ENCODE data around the gene MRPL12. TPM values are rescaled to one million over a fixed set of nuclear protein-coding genes. Genes with fewer than 3 reads are reported as not detected.

Gene MRPL12
- total and polyA plus RNA-seq, 4 donors, result 9.1 to 121 (median 59.3) TPM

GRCh38 chr17:81740395-81740961 lies 37.3 kb downstream of the MRPL12 start:
- H3K27me3 ChIP-seq (ENCODE audit: control insufficient read depth in 4 of 4, insufficient read depth in 4 of 4, low read length in 3 of 4), result no peaks in the 10 kb centered on the region
- H3K36me3 ChIP-seq (ENCODE audit: control insufficient read depth in 4 of 4, insufficient read depth in 3 of 4, low read depth in 1 of 4, low read length in 3 of 4), result no peaks in the 10 kb centered on the region
- H3K9ac ChIP-seq (ENCODE audit: low read depth in 1 of 2, low read length in 2 of 2), result no peak overlapping the region
- no peak for TF ChIP-seq RXRA (IDR thresholded peaks at IDR 0.05)
- TF ChIP-seq NR2F2 (IDR thresholded peaks at IDR 0.05), result peak; percentile 61
- 59% methylated on average over 28 of the region's 28 CpGs for WGBS
- no peak for DNase-seq (ENCODE audit: low spot score)
- H3K9me3 ChIP-seq (ENCODE audit: control insufficient read depth in 4 of 4, low read length in 3 of 4), result no peaks in the 10 kb centered on the region
- H3K4me1 ChIP-seq (ENCODE audit: control insufficient read depth in 4 of 4, insufficient read depth in 4 of 4, low read length in 3 of 4), result peaks cover 0 to 11% (median 9%) of the 10 kb centered on the region in 4 donors
- no peak overlapping the region for H3K4me3 ChIP-seq (ENCODE audit: low read depth in 1 of 3, low read length in 3 of 3)
- no peak overlapping the region for H3K27ac ChIP-seq (ENCODE audit: low read depth in 1 of 2, low read length in 2 of 2)

GRCh38 chr17:81741049-81741593 lies 38.0 kb downstream of the MRPL12 start:
- H3K27me3 ChIP-seq (ENCODE audit: control insufficient read depth in 4 of 4, insufficient read depth in 4 of 4, low read length in 3 of 4), result no peaks in the 10 kb centered on the region
- peaks cover 0 to 5% (median 3%) of the 10 kb centered on the region in 4 donors for H3K4me1 ChIP-seq (ENCODE audit: control insufficient read depth in 4 of 4, insufficient read depth in 4 of 4, low read length in 3 of 4)
- no peak for DNase-seq (ENCODE audit: low spot score)
- WGBS, result 48% methylated on average over 22 of the region's 22 CpGs
- no peak overlapping the region for H3K4me3 ChIP-seq (ENCODE audit: low read depth in 1 of 3, low read length in 3 of 3)
- H3K9ac ChIP-seq (ENCODE audit: low read depth in 1 of 2, low read length in 2 of 2), result no peak overlapping the region
- H3K36me3 ChIP-seq (ENCODE audit: control insufficient read depth in 4 of 4, insufficient read depth in 3 of 4, low read depth in 1 of 4, low read length in 3 of 4), result no peaks in the 10 kb centered on the region
- H3K9me3 ChIP-seq (ENCODE audit: control insufficient read depth in 4 of 4, low read length in 3 of 4), result no peaks in the 10 kb centered on the region
- no peak for TF ChIP-seq NR2F2 (IDR thresholded peaks at IDR 0.05)
- TF ChIP-seq ATF3 (IDR thresholded peaks at IDR 0.05), result no peak
- TF ChIP-seq YY1 (IDR thresholded peaks at IDR 0.05), result no peak
- no peak for TF ChIP-seq FOXA2 (IDR thresholded peaks at IDR 0.05)
- no peak for TF ChIP-seq JUND (IDR thresholded peaks at IDR 0.05)
- TF ChIP-seq EGR1 (IDR thresholded peaks at IDR 0.05; ENCODE audit: low read depth in 2 of 2), result no peak
- TF ChIP-seq SP1 (IDR thresholded peaks at IDR 0.05), result no peak
- TF ChIP-seq, protein P1, sequence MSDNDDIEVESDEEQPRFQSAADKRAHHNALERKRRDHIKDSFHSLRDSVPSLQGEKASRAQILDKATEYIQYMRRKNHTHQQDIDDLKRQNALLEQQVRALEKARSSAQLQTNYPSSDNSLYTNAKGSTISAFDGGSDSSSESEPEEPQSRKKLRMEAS (IDR thresholded peaks at IDR 0.05), result no peak
- no peak overlapping the region for H3K27ac ChIP-seq (ENCODE audit: low read depth in 1 of 2, low read length in 2 of 2)

DNA sequence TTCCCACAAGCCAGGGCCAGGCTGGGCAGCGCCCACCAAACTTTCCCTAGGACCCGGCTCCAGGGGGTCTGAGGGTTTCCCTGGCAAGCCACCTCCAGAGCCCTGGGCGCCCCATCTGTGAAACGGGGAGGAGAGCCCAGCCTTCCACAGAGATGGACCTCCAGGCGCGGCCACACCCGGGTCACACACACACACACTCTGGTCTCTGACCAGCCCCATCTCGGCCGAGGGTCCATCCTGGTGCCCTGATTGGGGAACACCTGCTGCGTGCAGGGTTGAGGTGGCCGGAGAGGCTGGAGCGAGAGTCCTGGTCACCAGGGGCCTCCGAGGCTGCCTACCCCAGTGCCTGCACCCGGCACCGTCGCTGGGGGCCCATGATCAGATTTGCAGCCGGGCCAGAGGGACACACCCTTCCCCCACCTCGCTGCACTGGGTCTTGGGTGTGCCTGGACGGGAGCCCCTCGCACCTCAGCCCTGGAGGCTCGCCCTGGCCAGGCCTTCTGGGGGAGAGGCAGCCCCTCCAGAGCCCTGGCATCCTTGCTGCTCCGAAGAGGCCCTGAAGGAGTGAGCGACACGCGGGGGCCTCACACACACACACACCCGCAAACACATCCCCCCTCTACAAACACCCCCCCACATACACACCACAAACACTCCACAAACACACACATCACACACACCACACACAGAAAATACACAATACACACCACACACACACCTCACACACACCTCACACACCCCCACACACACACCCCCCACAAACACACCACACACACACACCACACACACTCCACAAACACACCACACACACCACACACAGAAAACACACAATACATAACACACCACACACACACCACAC lies 38.7 kb downstream of the MRPL12 start:
- Histone ChIP-seq H3K4me3 (ENCODE audit: low read depth in 1 of 3, low read length in 3 of 3) (no peak overlapping the region), H3K27ac (ENCODE audit: low read depth in 1 of 2, low read length in 2 of 2) (no peak overlapping the region), H3K27me3 (ENCODE audit: control insufficient read depth in 4 of 4, insufficient read depth in 4 of 4, low read length in 3 of 4) (no peaks in the 10 kb centered on the region), H3K36me3 (ENCODE audit: control insufficient read depth in 4 of 4, insufficient read depth in 3 of 4, low read depth in 1 of 4, low read length in 3 of 4) (no peaks in the 10 kb centered on the region), H3K4me1 (ENCODE audit: control insufficient read depth in 4 of 4, insufficient read depth in 4 of 4, low read length in 3 of 4) (peaks cover 0 to 2% (median 0%) of the 10 kb centered on the region in 4 donors), H3K9ac (ENCODE audit: low read depth in 1 of 2, low read length in 2 of 2) (no peak overlapping the region), H3K9me3 (ENCODE audit: control insufficient read depth in 4 of 4, low read length in 3 of 4) (no peaks in the 10 kb centered on the region)
- TF ChIP-seq ZBTB33 (IDR thresholded peaks at IDR 0.05), result no peak
- TF ChIP-seq NR2F2 (IDR thresholded peaks at IDR 0.05), result no peak
- no peak for TF ChIP-seq FOXA1 (IDR thresholded peaks at IDR 0.05)
- WGBS, result 73% methylated on average over 26 of the region's 26 CpGs
- no peak for DNase-seq (ENCODE audit: low spot score)

Small RNAs within 50 kb of the gene (small RNA-seq; reads per million reads assigned to genes)
- not detected for gene MIR6786

Other genes starting within 250 kb of the MRPL12 start
- gene ACTG1, start 190.6 kb upstream of the MRPL12 start, total RNA-seq, result 1,000 to 10,000 TPM; 1,434 to 1,699 TPM
- 1,000 to 10,000 TPM in 1 of 2 donors, 100 to 1,000 TPM in 1; 347 to 1,129 TPM for gene ACTG1, start 190.6 kb upstream of the MRPL12 start, polyA plus RNA-seq
- gene FSCN2, start 175.0 kb upstream of the MRPL12 start, total RNA-seq, result under 1 TPM; 0.09 to 0.42 TPM
- gene FSCN2, start 175.0 kb upstream of the MRPL12 start, polyA plus RNA-seq, result not detected
- gene FAAP100, start 151.0 kb upstream of the MRPL12 start, total RNA-seq, result 10 to 100 TPM in 1 of 2 donors, 1 to 10 TPM in 1; 8.7 to 10.6 TPM
- gene FAAP100, start 151.0 kb upstream of the MRPL12 start, polyA plus RNA-seq, result 10 to 100 TPM in 1 of 2 donors, 1 to 10 TPM in 1; 8.1 to 14.7 TPM
- 10 to 100 TPM; 65.6 to 67.4 TPM for gene NPLOC4, start 66.3 kb upstream of the MRPL12 start, total RNA-seq
- gene NPLOC4, start 66.3 kb upstream of the MRPL12 start, polyA plus RNA-seq, result 10 to 100 TPM; 23.5 to 35.7 TPM
- gene TSPAN10, start 66.2 kb upstream of the MRPL12 start, total RNA-seq, result under 1 TPM; 0.17 to 0.84 TPM
- under 1 TPM; 0.22 to 0.36 TPM for gene TSPAN10, start 66.2 kb upstream of the MRPL12 start, polyA plus RNA-seq
- gene PDE6G, start 46.8 kb upstream of the MRPL12 start, total RNA-seq, result 1 to 10 TPM in 1 of 2 donors, under 1 TPM in 1; 0.25 to 1.2 TPM
- 1 to 10 TPM; 1.3 to 1.9 TPM for gene PDE6G, start 46.8 kb upstream of the MRPL12 start, polyA plus RNA-seq
- 10 to 100 TPM; 11.2 to 15.2 TPM for gene OXLD1, start 36.8 kb upstream of the MRPL12 start, total RNA-seq
- 10 to 100 TPM; 22.8 to 26.4 TPM for gene OXLD1, start 36.8 kb upstream of the MRPL12 start, polyA plus RNA-seq
- gene CCDC137, start 36.6 kb upstream of the MRPL12 start, total RNA-seq, result 1 to 10 TPM; 4.3 to 4.8 TPM
- gene CCDC137, start 36.6 kb upstream of the MRPL12 start, polyA plus RNA-seq, result 1 to 10 TPM; 5.7 to 6.9 TPM
- gene ARL16, start 19.6 kb upstream of the MRPL12 start, total RNA-seq, result 10 to 100 TPM in 1 of 2 donors, 1 to 10 TPM in 1; 9.8 to 12.9 TPM
- 10 to 100 TPM in 1 of 2 donors, 1 to 10 TPM in 1; 7.9 to 24.3 TPM for gene ARL16, start 19.6 kb upstream of the MRPL12 start, polyA plus RNA-seq
- gene HGS, start 19.4 kb upstream of the MRPL12 start, total RNA-seq, result 10 to 100 TPM; 27.6 to 31.6 TPM
- 10 to 100 TPM; 21.8 to 28.7 TPM for gene HGS, start 19.4 kb upstream of the MRPL12 start, polyA plus RNA-seq
- 10 to 100 TPM; 19.8 to 54.6 TPM for gene SLC25A10, start 8.9 kb downstream of the MRPL12 start, total RNA-seq
- 10 to 100 TPM; 36.7 to 51.2 TPM for gene SLC25A10, start 8.9 kb downstream of the MRPL12 start, polyA plus RNA-seq
- 10 to 100 TPM; 20.7 to 72.0 TPM for gene GCGR, start 100.8 kb downstream of the MRPL12 start, total RNA-seq
- 10 to 100 TPM; 42.0 to 55.8 TPM for gene GCGR, start 100.8 kb downstream of the MRPL12 start, polyA plus RNA-seq
- gene MCRIP1, start 129.9 kb downstream of the MRPL12 start, total RNA-seq, result 10 to 100 TPM; 16.6 to 42.0 TPM
- 10 to 100 TPM; 24.2 to 28.2 TPM for gene MCRIP1, start 129.9 kb downstream of the MRPL12 start, polyA plus RNA-seq
- gene PPP1R27, start 131.7 kb downstream of the MRPL12 start, total RNA-seq, result not detected
- gene PPP1R27, start 131.7 kb downstream of the MRPL12 start, polyA plus RNA-seq, result under 1 TPM; 0.31 to 0.35 TPM
- 1,000 to 10,000 TPM; 1,086 to 3,361 TPM for gene P4HB, start 157.2 kb downstream of the MRPL12 start, total RNA-seq
- gene P4HB, start 157.2 kb downstream of the MRPL12 start, polyA plus RNA-seq, result 1,000 to 10,000 TPM in 1 of 2 donors, 100 to 1,000 TPM in 1; 1,000 to 2,066 TPM
- 10 to 100 TPM; 35.5 to 47.3 TPM for gene ARHGDIA, start 168.0 kb downstream of the MRPL12 start, total RNA-seq
- gene ARHGDIA, start 168.0 kb downstream of the MRPL12 start, polyA plus RNA-seq, result 100 to 1,000 TPM; 103 to 142 TPM
- gene ALYREF, start 188.2 kb downstream of the MRPL12 start, total RNA-seq, result 10 to 100 TPM; 22.6 to 67.4 TPM
- 10 to 100 TPM in 1 of 2 donors, 1 to 10 TPM in 1; 2.5 to 24.6 TPM for gene ALYREF, start 188.2 kb downstream of the MRPL12 start, polyA plus RNA-seq
- 10 to 100 TPM; 71.0 to 78.7 TPM for gene ANAPC11, start 188.4 kb downstream of the MRPL12 start, total RNA-seq
- gene ANAPC11, start 188.4 kb downstream of the MRPL12 start, polyA plus RNA-seq, result 100 to 1,000 TPM; 160 to 246 TPM
- under 1 TPM; 0.25 to 0.84 TPM for gene NPB, start 198.9 kb downstream of the MRPL12 start, total RNA-seq
- gene NPB, start 198.9 kb downstream of the MRPL12 start, polyA plus RNA-seq, result under 1 TPM; 0.15 to 0.92 TPM
- 100 to 1,000 TPM in 1 of 2 donors, 10 to 100 TPM in 1; 86.0 to 101 TPM for gene PCYT2, start 208.0 kb downstream of the MRPL12 start, total RNA-seq
- 10 to 100 TPM; 63.9 to 90.9 TPM for gene PCYT2, start 208.0 kb downstream of the MRPL12 start, polyA plus RNA-seq
- gene SIRT7, start 214.8 kb downstream of the MRPL12 start, total RNA-seq, result 10 to 100 TPM; 13.5 to 16.5 TPM
- gene SIRT7, start 214.8 kb downstream of the MRPL12 start, polyA plus RNA-seq, result 1 to 10 TPM; 7.1 to 9.4 TPM
- gene MAFG, start 224.4 kb downstream of the MRPL12 start, total RNA-seq, result 10 to 100 TPM; 11.7 to 17.0 TPM
- gene MAFG, start 224.4 kb downstream of the MRPL12 start, polyA plus RNA-seq, result 1 to 10 TPM; 3.0 to 6.1 TPM
- 10 to 100 TPM; 10.4 to 14.1 TPM for gene PYCR1, start 233.9 kb downstream of the MRPL12 start, total RNA-seq
- gene PYCR1, start 233.9 kb downstream of the MRPL12 start, polyA plus RNA-seq, result 1 to 10 TPM; 5.0 to 5.1 TPM
- not detected for gene MYADML2, start 243.9 kb downstream of the MRPL12 start, total RNA-seq
- gene MYADML2, start 243.9 kb downstream of the MRPL12 start, polyA plus RNA-seq, result not detected

All from liver (tissue), 10 donors.